Adipocyte (in vitro differentiated cells): ENCODE results near the gene SMG5.
"Not testable (repeated sequence)": the region's sequence is repeated elsewhere in the genome, so short reads cannot be mapped to it uniquely, and the experiment has no call there.

Experiments
- DNase-seq: peaks from one replicate; pipeline ENCODE4 v3.0.0-alpha.2; 2015; ENCODE audit warnings: low read depth
- H3K27me3 ChIP-seq: replicated peaks from 2 replicates; pipeline ENCODE4 v1.7.0; 2013; ENCODE audit warnings: mild to moderate bottlenecking, low read length, moderate library complexity; ENCODE audit not compliant: control insufficient read depth, insufficient read depth
- H3K36me3 ChIP-seq: 2 replicates; pipeline ENCODE4 v1.7.0; 2013; ENCODE audit warnings: low read length, mild to moderate bottlenecking, moderate library complexity; ENCODE audit not compliant: control insufficient read depth, insufficient read depth, severe bottlenecking
- H3K4me1 ChIP-seq: 2 replicates; pipeline ENCODE4 v1.7.0; 2013; ENCODE audit warnings: mild to moderate bottlenecking, low read length, moderate library complexity; ENCODE audit not compliant: control insufficient read depth, insufficient read depth
- H3K4me3 ChIP-seq: 2 replicates; pipeline ENCODE4 v1.7.0; 2013; ENCODE audit warnings: mild to moderate bottlenecking, low read length, moderate library complexity
- H3K9ac ChIP-seq: 2 replicates; pipeline ENCODE4 v1.7.0; 2013; ENCODE audit warnings: mild to moderate bottlenecking, low read length, moderate library complexity
- H3K9me3 ChIP-seq: 2 replicates; pipeline ENCODE4 v1.7.0; 2013; ENCODE audit warnings: mild to moderate bottlenecking, low read length, moderate library complexity; ENCODE audit not compliant: control insufficient read depth

Gene SMG5

GRCh38 chr1:156225677-156226014, 57.0 kb downstream of the SMG5 start:
- H3K36me3 ChIP-seq = peaks cover 47% of the 10 kb centered on the region
- no peaks in the 10 kb centered on the region for H3K27me3 ChIP-seq
- H3K9me3 ChIP-seq = no peaks in the 10 kb centered on the region
- no peak overlapping the region for H3K9ac ChIP-seq
- H3K4me3 ChIP-seq = no peak overlapping the region
- H3K4me1 ChIP-seq = no peaks in the 10 kb centered on the region
- no peak for DNase-seq

- no peaks in the 10 kb centered on the region for H3K27me3 ChIP-seq
- no peak for DNase-seq
- peaks cover 41% of the 10 kb centered on the region for H3K36me3 ChIP-seq
- H3K9me3 ChIP-seq = no peaks in the 10 kb centered on the region
- H3K4me3 ChIP-seq = no peak overlapping the region
- H3K9ac ChIP-seq = no peak overlapping the region
- peaks cover 13% of the 10 kb centered on the region for H3K4me1 ChIP-seq
Observed at GRCh38 chr1:156221986-156222692, 60.5 kb downstream of the SMG5 start.

GRCh38 chr1:156220226-156220625, 62.4 kb downstream of the SMG5 start:
- no peaks in the 10 kb centered on the region for H3K9me3 ChIP-seq
- H3K4me3 ChIP-seq = no peak overlapping the region
- peaks cover 32% of the 10 kb centered on the region for H3K36me3 ChIP-seq
- no peak for DNase-seq
- no peak overlapping the region for H3K9ac ChIP-seq
- no peaks in the 10 kb centered on the region for H3K27me3 ChIP-seq
- H3K4me1 ChIP-seq = peaks cover 13% of the 10 kb centered on the region

- Histone ChIP-seq H3K4me1 (peaks cover 13% of the 10 kb centered on the region), H3K9me3 (no peaks in the 10 kb centered on the region), H3K4me3 (no peak overlapping the region), H3K27me3 (no peaks in the 10 kb centered on the region), H3K9ac (no peak overlapping the region), H3K36me3 (peaks cover 20% of the 10 kb centered on the region)
- peak; percentile 18 for DNase-seq
Observed at GRCh38 chr1:156217871-156218270, 64.8 kb downstream of the SMG5 start.

- not testable (repeated sequence) for H3K27me3 ChIP-seq, H3K4me3 ChIP-seq, H3K9ac ChIP-seq, H3K9me3 ChIP-seq, DNase-seq
- peaks cover 12% of the 10 kb centered on the region for H3K36me3 ChIP-seq
- H3K4me1 ChIP-seq = peaks cover 17% of the 10 kb centered on the region
Observed at GRCh38 chr1:156216361-156217086, 66.1 kb downstream of the SMG5 start.

- H3K9me3 ChIP-seq = no peaks in the 10 kb centered on the region
- H3K36me3 ChIP-seq = peaks cover 27% of the 10 kb centered on the region
- DNase-seq = peak; percentile 6
- H3K9ac ChIP-seq = peak overlapping the region; percentile 93
- peaks cover 17% of the 10 kb centered on the region for H3K4me1 ChIP-seq
- peak overlapping the region; percentile 87 for H3K4me3 ChIP-seq
- H3K27me3 ChIP-seq = no peaks in the 10 kb centered on the region
Observed at GRCh38 chr1:156214024-156214748, 68.4 kb downstream of the SMG5 start.

GRCh38 chr1:156213644-156213966, 69.0 kb downstream of the SMG5 start:
- Histone ChIP-seq H3K4me1 (peaks cover 17% of the 10 kb centered on the region), H3K36me3 (peaks cover 32% of the 10 kb centered on the region), H3K9me3 (no peaks in the 10 kb centered on the region), H3K4me3 (peak overlapping the region; percentile 87), H3K9ac (peak overlapping the region; percentile 93), H3K27me3 (no peaks in the 10 kb centered on the region)
- no peak for DNase-seq

GRCh38 chr1:156212833-156213643, 69.6 kb downstream of the SMG5 start, which contains the start of gene PMF1:
Gene PMF1 (plus strand): TSS chr1:156213007. CDS start chr1:156213016, 9 bp downstream.
- Histone ChIP-seq H3K4me1 (peaks cover 14% of the 10 kb centered on the region), H3K27me3 (no peaks in the 10 kb centered on the region), H3K9me3 (no peaks in the 10 kb centered on the region), H3K9ac (peak within 1 kb of the TSS; percentile 93), H3K4me3 (peak within 1 kb of the TSS; percentile 87), H3K36me3 (peaks cover 37% of the 10 kb centered on the region)
- peak; percentile 99 for DNase-seq

GRCh38 chr1:156212130-156212529, 70.5 kb downstream of the SMG5 start:
- H3K9ac ChIP-seq = peak overlapping the region; percentile 93
- peaks cover 5% of the 10 kb centered on the region for H3K4me1 ChIP-seq
- peaks cover 42% of the 10 kb centered on the region for H3K36me3 ChIP-seq
- DNase-seq = no peak
- H3K27me3 ChIP-seq = no peaks in the 10 kb centered on the region
- H3K4me3 ChIP-seq = peak overlapping the region; percentile 87
- no peaks in the 10 kb centered on the region for H3K9me3 ChIP-seq

GRCh38 chr1:156211243-156211642, 71.4 kb downstream of the SMG5 start:
- Histone ChIP-seq H3K9ac (no peak overlapping the region), H3K9me3 (no peaks in the 10 kb centered on the region), H3K4me1 (peaks cover 4% of the 10 kb centered on the region), H3K36me3 (peaks cover 47% of the 10 kb centered on the region), H3K4me3 (no peak overlapping the region), H3K27me3 (no peaks in the 10 kb centered on the region)
- DNase-seq = no peak

- no peak overlapping the region for H3K4me3 ChIP-seq
- peaks cover 24% of the 10 kb centered on the region for H3K4me1 ChIP-seq
- H3K27me3 ChIP-seq = no peaks in the 10 kb centered on the region
- H3K36me3 ChIP-seq = peaks cover 42% of the 10 kb centered on the region
- peak; percentile 6 for DNase-seq
- H3K9ac ChIP-seq = peak overlapping the region; percentile 42
- H3K9me3 ChIP-seq = no peaks in the 10 kb centered on the region
Observed at GRCh38 chr1:156204686-156205085, 77.9 kb downstream of the SMG5 start.
